Vagina (tissue), 2 donors: ENCODE measurements around the gene KMT2E. TPM values are rescaled to one million over a fixed set of nuclear protein-coding genes. Genes with fewer than 3 reads are reported as not detected.
"Not testable (repeated sequence)": the region's sequence is repeated elsewhere in the genome, so short reads cannot be mapped to it uniquely, and the experiment has no call there.

Source experiments
- DNase-seq, 2 donors: peaks; one replicate each; pipeline ENCODE4 v3.0.0-alpha.2; 2017; ENCODE audit errors: extremely low spot score in 2 of 2
- H3K27ac ChIP-seq: fragments of 200-600 bp; sonication (generic); one replicate; pipeline ENCODE4 v1.5.1; 2019
- H3K27me3 ChIP-seq: fragments of 200-600 bp; sonication (generic); one replicate; pipeline ENCODE4 v1.5.1; 2019
- H3K36me3 ChIP-seq, 2 donors: fragments of 200-600 bp; sonication (generic); one replicate each; pipeline ENCODE4 v1.5.1; 2017 to 2019
- H3K4me1 ChIP-seq: fragments of 200-600 bp; sonication (generic); one replicate; pipeline ENCODE4 v1.5.1; 2019
- H3K4me3 ChIP-seq, 2 donors: fragments of 200-600 bp; sonication (generic); 1 replicate in 1 of 2; 2 replicates in 1 of 2; pipeline ENCODE4 v1.5.1; 2016 to 2019
- H3K9me3 ChIP-seq: fragments of 200-600 bp; sonication (generic); one replicate; pipeline ENCODE4 v1.5.1; 2019
- POLR2A ChIP-seq, 2 donors: fragments of 450-650 bp; IDR thresholded peaks; one replicate each; pipeline ENCODE4 v1.6.1; 2017; ENCODE audit warnings: antibody characterized with exemption in 2 of 2, mild to moderate bottlenecking in 2 of 2, moderate library complexity in 2 of 2
- POLR2AphosphoS5 ChIP-seq, 2 donors: sonication (generic); formaldehyde crosslinking; IDR thresholded peaks; one replicate each; pipeline ENCODE4 v1.9.0; 2017; ENCODE audit warnings: antibody characterized with exemption in 2 of 2, mild to moderate bottlenecking in 2 of 2, low read depth in 1 of 2; ENCODE audit not compliant: insufficient read depth in 1 of 2
- intact Hi-C: fragments of 100-400 bp; cut with DNase I; formaldehyde crosslinking; loops from one replicate; pipeline ENCODE4 v1.15.1; 2023
- total RNA-seq: library from RNA; depleted of rRNA; stranded (reverse); fragments of >200 nt; gene quantifications from one replicate; pipeline ENCODE4 v1.2.3, GENCODE V29; 2016
- TF ChIP-seq, protein P1 (sequence below), 3 experiments: fragments of 450-650 bp in 2 of 3; fragments of 200-600 bp in 1 of 3; sonication (generic) in 1 of 3; IDR thresholded peaks; one replicate each; pipeline ENCODE4 v1.5.1; 2017 to 2019; ENCODE audit warnings: antibody characterized with exemption in 3 of 3, mild to moderate bottlenecking in 2 of 3, moderate library complexity in 2 of 3

KMT2E gene
- total RNA-seq, 1 donor from 2014 or later, result 98.7 TPM

DNA sequence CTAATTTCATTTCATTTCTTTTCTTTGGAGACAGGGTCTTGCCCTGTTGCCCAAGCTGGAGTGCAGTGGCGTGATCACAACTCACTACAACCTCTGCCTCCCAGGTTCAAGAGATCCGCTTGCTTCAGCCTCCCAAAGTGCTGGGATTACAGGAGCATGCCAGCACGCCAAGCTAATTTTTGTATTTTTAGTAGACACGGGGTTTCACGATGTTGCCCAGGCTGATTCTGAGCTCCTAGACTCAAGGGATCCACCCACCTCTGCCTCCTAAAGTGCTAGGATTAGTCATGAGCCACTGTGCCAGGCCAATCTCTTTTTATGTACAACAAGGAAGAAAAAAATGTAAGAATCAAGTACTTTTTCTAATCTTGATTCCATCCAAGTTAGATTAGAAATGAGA, 10.7 kb upstream of the KMT2E start:
- Histone ChIP-seq H3K36me3 (no peaks in the 10 kb centered on the region), H3K27ac (peak overlapping the region; percentile 78), H3K27me3 (no peaks in the 10 kb centered on the region), H3K4me1 (peaks cover 93% of the 10 kb centered on the region), H3K9me3 (no peaks in the 10 kb centered on the region), H3K4me3 (peak overlapping the region; percentile 12 to 17)
- intact Hi-C loops, result no loop called here
- no peak for DNase-seq
- TF ChIP-seq, protein P1, sequence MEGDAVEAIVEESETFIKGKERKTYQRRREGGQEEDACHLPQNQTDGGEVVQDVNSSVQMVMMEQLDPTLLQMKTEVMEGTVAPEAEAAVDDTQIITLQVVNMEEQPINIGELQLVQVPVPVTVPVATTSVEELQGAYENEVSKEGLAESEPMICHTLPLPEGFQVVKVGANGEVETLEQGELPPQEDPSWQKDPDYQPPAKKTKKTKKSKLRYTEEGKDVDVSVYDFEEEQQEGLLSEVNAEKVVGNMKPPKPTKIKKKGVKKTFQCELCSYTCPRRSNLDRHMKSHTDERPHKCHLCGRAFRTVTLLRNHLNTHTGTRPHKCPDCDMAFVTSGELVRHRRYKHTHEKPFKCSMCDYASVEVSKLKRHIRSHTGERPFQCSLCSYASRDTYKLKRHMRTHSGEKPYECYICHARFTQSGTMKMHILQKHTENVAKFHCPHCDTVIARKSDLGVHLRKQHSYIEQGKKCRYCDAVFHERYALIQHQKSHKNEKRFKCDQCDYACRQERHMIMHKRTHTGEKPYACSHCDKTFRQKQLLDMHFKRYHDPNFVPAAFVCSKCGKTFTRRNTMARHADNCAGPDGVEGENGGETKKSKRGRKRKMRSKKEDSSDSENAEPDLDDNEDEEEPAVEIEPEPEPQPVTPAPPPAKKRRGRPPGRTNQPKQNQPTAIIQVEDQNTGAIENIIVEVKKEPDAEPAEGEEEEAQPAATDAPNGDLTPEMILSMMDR (IDR thresholded peaks at IDR 0.05), result no peak
- TF ChIP-seq POLR2AphosphoS5 (IDR thresholded peaks at IDR 0.05; ENCODE audit: insufficient read depth in 1 of 2, low read depth in 1 of 2), result peak in 1 of 2 donors; percentile 61

DNA sequence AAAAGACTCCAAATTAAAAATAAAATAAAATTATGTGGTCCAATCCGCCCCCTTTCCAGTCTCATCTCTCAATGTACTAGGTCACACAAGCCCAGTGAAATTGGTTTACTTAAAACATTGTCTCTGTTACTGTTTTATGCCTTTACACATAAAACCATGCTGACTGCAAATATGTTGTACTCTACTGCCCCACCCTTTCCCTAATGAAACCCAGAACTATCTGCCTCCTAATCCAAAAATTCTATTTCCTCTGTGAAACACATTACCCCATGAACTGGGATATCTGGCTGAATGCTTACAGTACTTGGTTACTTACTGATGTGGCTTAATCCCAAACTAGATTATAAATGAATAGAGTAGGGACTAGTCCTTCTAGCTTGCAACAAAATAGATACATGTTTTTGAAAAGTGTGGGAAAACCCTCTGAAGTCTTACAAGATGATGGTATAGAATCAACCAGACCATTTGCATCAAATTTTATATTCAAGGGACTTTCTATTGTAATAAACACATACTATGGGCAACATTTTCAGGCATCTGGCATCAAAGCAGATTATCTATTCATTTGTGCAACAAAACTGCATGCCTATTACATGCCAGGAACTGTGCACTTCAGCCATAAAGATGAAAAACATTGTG, 10.0 kb upstream of the KMT2E start:
- H3K4me3 ChIP-seq, result no peak overlapping the region

DNA sequence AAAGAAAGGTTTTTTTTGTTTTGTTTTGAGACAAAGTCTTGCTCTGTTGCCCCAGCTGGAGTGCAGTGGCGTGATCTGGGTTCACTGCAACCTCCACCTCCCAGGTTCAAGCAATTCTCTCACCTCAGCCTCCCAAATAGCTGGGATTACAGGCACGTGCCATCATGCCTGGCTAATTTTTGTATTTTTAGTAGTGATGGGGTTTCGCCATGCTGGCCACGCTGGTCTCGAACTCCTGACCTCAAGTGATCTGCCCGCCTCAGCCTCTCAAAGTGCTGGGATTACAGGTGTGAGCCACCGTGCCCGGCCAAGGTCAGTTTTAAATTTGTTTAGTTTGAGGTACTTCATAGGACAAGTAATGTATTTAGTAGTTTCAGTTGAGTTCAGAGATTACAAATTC, 9.0 kb upstream of the KMT2E start:
- H3K36me3 ChIP-seq, H3K27me3 ChIP-seq, H3K9me3 ChIP-seq, DNase-seq, intact Hi-C loops, H3K4me3 ChIP-seq: not testable (repeated sequence)
- Histone ChIP-seq H3K4me1 (peaks cover 92% of the 10 kb centered on the region), H3K27ac (peak overlapping the region; percentile 78)

More for the DNA sequence above, 10.0 kb upstream of the KMT2E start:
- TF ChIP-seq, protein P1 (IDR thresholded peaks at IDR 0.05), result no peak
- H3K9me3 ChIP-seq, result no peaks in the 10 kb centered on the region
- intact Hi-C loops, result no loop called here
- peaks cover 92% of the 10 kb centered on the region for H3K4me1 ChIP-seq
- no peaks in the 10 kb centered on the region for H3K36me3 ChIP-seq
- no peaks in the 10 kb centered on the region for H3K27me3 ChIP-seq
- DNase-seq, result no peak
- H3K27ac ChIP-seq, result peak overlapping the region; percentile 78

DNA sequence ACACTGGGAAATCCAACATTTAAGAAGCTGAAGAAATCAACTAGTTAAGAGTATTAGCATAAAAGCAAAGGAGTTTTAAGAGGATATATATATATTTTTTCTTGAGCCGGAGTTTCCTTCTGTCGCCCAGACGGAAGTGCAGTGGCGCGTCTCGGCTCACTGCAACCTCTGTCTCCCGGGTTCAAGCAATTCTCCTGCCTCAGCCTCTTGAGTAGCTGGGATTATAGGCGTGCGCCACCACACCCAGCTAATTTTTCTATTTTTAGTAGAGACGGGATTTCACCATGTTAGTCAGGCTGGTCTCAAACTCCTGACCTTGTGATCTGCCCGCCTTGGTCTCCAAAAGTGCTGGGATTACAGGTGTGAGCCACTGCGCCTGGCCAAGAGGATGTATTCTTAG, 8.5 kb upstream of the KMT2E start:
- DNase-seq, H3K9me3 ChIP-seq, H3K4me3 ChIP-seq, H3K27me3 ChIP-seq, intact Hi-C loops, H3K36me3 ChIP-seq, H3K27ac ChIP-seq: not testable (repeated sequence)
- peaks cover 97% of the 10 kb centered on the region for H3K4me1 ChIP-seq

DNA sequence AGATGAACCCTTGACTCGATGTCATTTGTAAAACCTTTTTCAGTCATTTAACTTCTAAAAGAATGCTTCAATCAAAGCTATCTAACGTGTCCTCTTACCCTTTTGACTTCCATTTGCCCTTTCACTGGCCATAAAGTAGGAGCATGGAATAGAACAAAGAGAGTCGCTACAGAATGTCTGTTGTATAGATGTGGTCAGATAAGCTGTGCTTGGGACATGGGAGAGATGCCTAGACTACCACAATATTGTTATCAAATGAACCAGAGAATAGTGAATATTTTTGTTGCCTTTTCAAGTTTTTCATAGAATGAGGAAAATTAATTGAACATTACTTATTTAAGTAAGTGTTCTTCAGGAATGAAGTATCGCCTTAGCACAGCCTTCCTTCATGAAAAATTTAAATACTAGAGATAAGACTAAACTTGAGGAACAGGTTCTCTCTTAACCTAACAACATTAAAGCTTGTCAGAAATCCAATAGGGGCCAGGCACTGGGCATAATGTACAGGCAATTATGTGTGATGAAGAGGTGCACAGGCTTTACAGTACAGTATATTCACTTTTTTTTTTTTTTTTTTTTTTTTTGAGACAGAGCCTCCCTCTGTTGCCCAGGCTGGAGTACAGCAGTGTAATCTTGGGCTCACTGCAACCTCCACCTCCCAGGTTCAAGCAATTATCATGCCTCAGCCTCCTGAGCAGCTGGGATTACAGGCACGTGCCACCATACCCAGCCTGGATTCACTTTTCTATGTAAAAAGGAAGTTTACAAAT, 7.5 kb upstream of the KMT2E start:
- Histone ChIP-seq H3K27ac (peak overlapping the region; percentile 100), H3K4me1 (peaks cover 91% of the 10 kb centered on the region), H3K9me3 (no peaks in the 10 kb centered on the region), H3K36me3 (no peaks in the 10 kb centered on the region), H3K27me3 (no peaks in the 10 kb centered on the region), H3K4me3 (no peak overlapping the region)
- TF ChIP-seq POLR2AphosphoS5 (IDR thresholded peaks at IDR 0.05; ENCODE audit: insufficient read depth in 1 of 2, low read depth in 1 of 2) (no peak), POLR2A (IDR thresholded peaks at IDR 0.05) (no peak)
- TF ChIP-seq, protein P1 (IDR thresholded peaks at IDR 0.05), result no peak
- intact Hi-C loops, result no loop called here
- DNase-seq, result no peak

DNA sequence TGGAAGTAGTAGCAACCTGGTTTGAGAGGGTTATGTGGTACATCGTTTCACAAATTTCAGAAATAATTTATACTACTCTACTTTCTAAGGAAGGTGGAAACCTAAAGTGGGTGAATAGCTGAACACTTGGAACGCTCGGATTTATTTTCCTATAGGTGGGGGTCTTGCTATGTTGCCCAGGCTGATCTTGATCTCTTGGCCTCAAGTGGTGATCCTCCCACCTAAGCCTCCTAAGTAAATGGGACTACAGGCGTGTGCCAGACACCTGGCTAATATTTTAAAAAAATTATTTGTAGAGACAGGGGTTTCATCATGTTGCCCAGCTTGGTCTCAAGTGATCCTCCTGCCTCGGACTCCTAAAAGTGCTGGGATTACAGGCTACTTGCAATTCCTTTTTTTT, 6.7 kb upstream of the KMT2E start:
- no peaks in the 10 kb centered on the region for H3K9me3 ChIP-seq
- H3K27me3 ChIP-seq, result no peaks in the 10 kb centered on the region
- H3K4me1 ChIP-seq, result peaks cover 84% of the 10 kb centered on the region
- H3K4me3 ChIP-seq, result no peak overlapping the region
- TF ChIP-seq, protein P1 (IDR thresholded peaks at IDR 0.05), result no peak
- TF ChIP-seq POLR2A (IDR thresholded peaks at IDR 0.05), result no peak
- no peak for TF ChIP-seq POLR2AphosphoS5 (IDR thresholded peaks at IDR 0.05; ENCODE audit: insufficient read depth in 1 of 2, low read depth in 1 of 2)
- no peaks in the 10 kb centered on the region for H3K36me3 ChIP-seq
- intact Hi-C loops, result no loop called here
- peak overlapping the region; percentile 100 for H3K27ac ChIP-seq
- DNase-seq, result no peak
